22Rv1 (cell line): Measurements from ENCODE around the gene GCH1.

Experiments
- CTCF ChIP-seq: fragments of 450-650 bp; IDR thresholded peaks from 2 replicates; pipeline ENCODE4 v1.5.1; 2017; ENCODE audit warnings: mild to moderate bottlenecking
- ZFX ChIP-seq: fragments of 450-650 bp; IDR thresholded peaks from 2 replicates; pipeline ENCODE4 v1.6.1; 2017; ENCODE audit warnings: antibody characterized with exemption, borderline replicate concordance

GRCh38 chr14:54848910-54849309 lies 53.7 kb downstream of the GCH1 start:
- TF ChIP-seq CTCF (no peak), ZFX (no peak)
